Lower leg skin (tissue), 3 donors: ENCODE data around the gene BIRC3.

Experiments used
- CTCF ChIP-seq, 3 donors: fragments of 450-650 bp; IDR thresholded peaks; one replicate each; pipeline ENCODE4 v1.5.1; 2016; ENCODE audit warnings: antibody characterized with exemption in 3 of 3, mild to moderate bottlenecking in 3 of 3, moderate library complexity in 2 of 3
- POLR2A ChIP-seq, 2 donors: fragments of 450-650 bp; IDR thresholded peaks; one replicate each; pipeline ENCODE4 v1.6.1; 2016 to 2017; ENCODE audit warnings: antibody characterized with exemption in 2 of 2, mild to moderate bottlenecking in 1 of 2, moderate library complexity in 1 of 2

GRCh38 chr11:102316346-102316904 is 859 bp upstream of the BIRC3 start:
- TF ChIP-seq CTCF (IDR thresholded peaks at IDR 0.05) = no peak
- no peak for TF ChIP-seq POLR2A (IDR thresholded peaks at IDR 0.05)
